Upper lobe of left lung (tissue), 4 donors: ENCODE results near the gene GXYLT1.

Experiments
- CTCF ChIP-seq, 6 experiments: fragments of 450-650 bp in 4 of 6; fragments of 200-600 bp in 2 of 6; sonication (generic) in 2 of 6; IDR thresholded peaks; one replicate each; pipeline ENCODE4 v1.5.1; 2016 to 2019; ENCODE audit warnings: antibody characterized with exemption in 6 of 6
- EP300 ChIP-seq, 4 donors: sonication (generic); formaldehyde crosslinking; IDR thresholded peaks; one replicate each; pipeline ENCODE4 v1.5.1; 2017; ENCODE audit warnings: antibody characterized with exemption in 4 of 4, control low read depth in 2 of 4
- POLR2A ChIP-seq, 4 donors: fragments of 450-650 bp; IDR thresholded peaks; one replicate each; pipeline ENCODE4 v1.5.1; 2016 to 2017; ENCODE audit warnings: antibody characterized with exemption in 4 of 4, mild to moderate bottlenecking in 2 of 4

- TF ChIP-seq EP300 (IDR thresholded peaks at IDR 0.05) = no peak
- TF ChIP-seq CTCF (IDR thresholded peaks at IDR 0.05) = no peak
- no peak for TF ChIP-seq POLR2A (IDR thresholded peaks at IDR 0.05)
Measured at GRCh38 chr12:42125388-42125767, 19.3 kb downstream of the GXYLT1 start.
